ENCODE data around the gene COPZ2.

The COPZ2 gene

DNA sequence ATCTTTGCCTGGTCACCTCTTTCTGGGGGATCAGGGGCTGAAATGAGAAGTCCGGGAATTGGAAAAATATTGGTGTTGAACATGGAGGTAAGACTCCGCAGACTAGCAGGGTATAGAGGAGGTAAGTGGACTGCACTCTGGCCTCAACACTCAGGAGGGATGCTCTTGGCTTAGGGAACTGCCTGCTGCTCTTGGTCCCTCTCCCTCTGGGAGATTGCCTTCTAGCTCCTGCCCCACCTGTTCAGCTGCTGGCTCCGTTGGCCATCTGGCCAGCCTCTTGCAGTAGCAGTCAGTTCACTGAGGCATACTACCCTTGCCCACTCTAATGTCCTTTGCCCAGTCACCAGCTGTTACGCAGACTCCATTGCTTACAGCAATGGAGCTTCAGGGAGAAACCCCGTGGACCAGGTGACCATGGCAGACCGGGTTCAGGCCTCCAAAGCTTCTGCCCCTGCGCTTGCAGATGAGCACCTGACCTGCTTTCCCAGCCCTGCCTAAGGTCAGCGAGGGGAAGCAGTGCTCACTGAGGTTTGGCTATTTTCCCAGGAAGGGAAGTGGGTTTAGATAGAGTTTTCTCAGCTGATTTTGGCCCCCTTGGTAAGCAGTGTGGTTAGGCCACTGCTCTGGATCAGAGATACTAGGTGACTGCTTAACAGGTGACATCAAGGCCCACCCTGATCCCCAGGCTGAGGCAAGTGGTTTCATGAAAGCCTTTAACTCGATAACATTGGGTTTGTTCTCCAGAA lies 54.8 kb downstream of the COPZ2 start:
- no peak for DNase-seq

GRCh38 chr17:47982091-47982617 lies 55.4 kb downstream of the COPZ2 start:
- DNase-seq = no peak

DNA sequence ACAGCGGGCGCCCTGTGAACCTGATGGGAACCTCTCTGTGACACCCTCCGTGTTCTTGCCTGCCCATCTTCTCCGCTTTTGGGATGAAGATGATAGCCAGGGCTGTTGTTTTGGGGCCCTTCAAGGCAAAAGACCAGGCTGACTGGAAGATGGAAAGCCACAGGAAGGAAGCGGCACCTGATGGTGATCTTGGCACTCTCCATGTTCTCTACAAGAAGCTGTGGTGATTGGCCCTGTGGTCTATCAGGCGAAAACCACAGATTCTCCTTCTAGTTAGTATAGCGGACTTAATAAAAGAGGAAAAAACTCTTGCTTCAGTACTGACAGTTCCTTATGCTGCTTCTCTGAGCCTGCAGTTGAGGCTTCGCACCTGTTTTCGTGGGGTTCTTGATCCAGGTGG lies 56.1 kb downstream of the COPZ2 start:
- no peak for DNase-seq

GRCh38 chr17:47980541-47980940 lies 57.1 kb downstream of the COPZ2 start:
- DNase-seq = no peak

GRCh38 chr17:47978324-47978723 lies 59.3 kb downstream of the COPZ2 start:
- no peak for DNase-seq
